Measurements from ENCODE around the gene TRIM13. TPM values are rescaled to one million over a fixed set of nuclear protein-coding genes. Genes with fewer than 3 reads are reported as not detected.

The TRIM13 gene
- total and polyA plus RNA-seq, 2 experiments from 2014 or later, result 18.1 to 24.0 TPM

- Histone ChIP-seq H3K79me2 (no peaks in the 10 kb centered on the region), H3K9me3 (ENCODE audit: low read depth) (no peaks in the 10 kb centered on the region), H3K4me2 (no peak overlapping the region), H3K9me2 (replicated peaks; ENCODE audit: insufficient read depth) (no peaks in the 10 kb centered on the region), H3K4me3 (no peak overlapping the region), H4K20me1 (ENCODE audit: insufficient read depth, poor library complexity, severe bottlenecking) (no peaks in the 10 kb centered on the region), H3K36me3 (replicated peaks; ENCODE audit: insufficient read depth, low read depth) (no peaks in the 10 kb centered on the region), H3K27me3 (no peaks in the 10 kb centered on the region), H3K27ac (no peak overlapping the region), H2AFZ (no peak overlapping the region), H3K4me1 (ENCODE audit: insufficient read depth) (peaks cover 4% of the 10 kb centered on the region)
- TF ChIP-seq EZH2phosphoT487 (IDR thresholded peaks at IDR 0.05; ENCODE audit: low read depth, severe bottlenecking, unreplicated experiment) (no peak), CTCF (IDR thresholded peaks at IDR 0.05; ENCODE audit: poor library complexity) (no peak), EZH2 (IDR thresholded peaks at IDR 0.05; ENCODE audit: borderline replicate concordance) (no peak)
- no peak for DNase-seq (ENCODE audit: low spot score)
- 75% methylated on average over 3 of the region's 3 CpGs for WGBS (ENCODE audit: low lambda C conversion rate, missing lambda C conversion rate)
Observed at GRCh38 chr13:49958321-49958720, 38.5 kb upstream of the TRIM13 start.

DNA sequence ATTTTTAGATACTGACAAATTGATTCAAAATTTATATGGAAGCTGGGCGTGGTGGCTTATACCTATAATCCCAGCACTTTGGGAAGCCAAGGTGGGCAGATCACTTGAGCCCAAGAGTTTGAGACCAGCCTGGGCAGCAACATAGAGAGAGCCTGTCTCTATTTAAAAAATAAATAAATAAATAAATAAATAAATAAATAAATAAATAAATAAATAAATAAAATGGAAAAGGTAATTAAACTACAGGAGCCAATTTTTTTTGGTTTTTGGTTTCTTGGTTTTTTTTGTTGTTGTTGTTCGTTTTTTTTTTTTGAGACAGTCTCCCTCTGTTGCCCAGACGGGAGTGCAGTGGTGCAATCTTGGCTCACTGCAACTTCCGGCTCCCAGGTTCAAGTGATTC is 29.4 kb upstream of the TRIM13 start:
- H2AFZ ChIP-seq, result no peak overlapping the region
- no peak overlapping the region for H3K4me2 ChIP-seq
- H3K4me1 ChIP-seq (ENCODE audit: insufficient read depth), result no peaks in the 10 kb centered on the region
- no peak overlapping the region for H3K27ac ChIP-seq
- DNase-seq (ENCODE audit: low spot score), result no peak
- no peaks in the 10 kb centered on the region for H3K36me3 ChIP-seq (replicated peaks; ENCODE audit: insufficient read depth, low read depth)
- H3K79me2 ChIP-seq, result no peaks in the 10 kb centered on the region
- no peaks in the 10 kb centered on the region for H3K27me3 ChIP-seq
- TF ChIP-seq CTCF (IDR thresholded peaks at IDR 0.05; ENCODE audit: poor library complexity), result no peak
- no peak for TF ChIP-seq EZH2 (IDR thresholded peaks at IDR 0.05; ENCODE audit: borderline replicate concordance)
- TF ChIP-seq EZH2phosphoT487 (IDR thresholded peaks at IDR 0.05; ENCODE audit: low read depth, severe bottlenecking, unreplicated experiment), result no peak
- no peak overlapping the region for H3K4me3 ChIP-seq
- H4K20me1 ChIP-seq (ENCODE audit: insufficient read depth, poor library complexity, severe bottlenecking), result no peaks in the 10 kb centered on the region
- WGBS (ENCODE audit: low lambda C conversion rate, missing lambda C conversion rate), result 98% methylated on average over 4 of the region's 4 CpGs
- no peaks in the 10 kb centered on the region for H3K9me3 ChIP-seq (ENCODE audit: low read depth)
- no peaks in the 10 kb centered on the region for H3K9me2 ChIP-seq (replicated peaks; ENCODE audit: insufficient read depth)

DNA sequence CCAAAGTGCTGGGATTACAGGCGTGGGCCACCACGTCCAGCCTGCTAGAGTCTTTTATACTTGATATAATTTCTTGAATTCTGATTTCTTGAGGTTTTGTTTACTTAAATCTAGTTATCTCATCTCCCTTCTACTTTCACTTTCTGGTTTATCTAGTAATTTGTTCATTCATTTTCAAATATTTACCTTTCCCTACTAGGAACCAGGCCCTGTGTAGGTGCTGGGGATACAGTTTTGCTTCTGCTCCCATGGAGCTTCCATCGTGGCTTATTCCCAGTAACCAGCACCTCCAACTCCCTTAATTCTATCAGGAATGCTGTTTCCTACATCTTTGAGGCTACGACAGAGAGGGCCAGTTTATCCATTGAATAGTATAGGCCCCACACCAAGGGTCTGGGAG is 24.1 kb upstream of the TRIM13 start:
- no peak overlapping the region for H3K4me3 ChIP-seq
- no peaks in the 10 kb centered on the region for H3K9me2 ChIP-seq (replicated peaks; ENCODE audit: insufficient read depth)
- no peaks in the 10 kb centered on the region for H3K9me3 ChIP-seq (ENCODE audit: low read depth)
- no peaks in the 10 kb centered on the region for H3K27me3 ChIP-seq
- no peaks in the 10 kb centered on the region for H3K4me1 ChIP-seq (ENCODE audit: insufficient read depth)
- no peak for TF ChIP-seq EZH2 (IDR thresholded peaks at IDR 0.05; ENCODE audit: borderline replicate concordance)
- no peak for TF ChIP-seq CTCF (IDR thresholded peaks at IDR 0.05; ENCODE audit: poor library complexity)
- TF ChIP-seq EZH2phosphoT487 (IDR thresholded peaks at IDR 0.05; ENCODE audit: low read depth, severe bottlenecking, unreplicated experiment), result no peak
- 84% methylated on average over 4 of the region's 4 CpGs for WGBS (ENCODE audit: low lambda C conversion rate, missing lambda C conversion rate)
- H3K36me3 ChIP-seq (replicated peaks; ENCODE audit: insufficient read depth, low read depth), result no peaks in the 10 kb centered on the region
- H3K27ac ChIP-seq, result no peak overlapping the region
- no peak for DNase-seq (ENCODE audit: low spot score)
- H3K4me2 ChIP-seq, result no peak overlapping the region
- no peak overlapping the region for H2AFZ ChIP-seq
- no peaks in the 10 kb centered on the region for H3K79me2 ChIP-seq
- H4K20me1 ChIP-seq (ENCODE audit: insufficient read depth, poor library complexity, severe bottlenecking), result no peaks in the 10 kb centered on the region

DNA sequence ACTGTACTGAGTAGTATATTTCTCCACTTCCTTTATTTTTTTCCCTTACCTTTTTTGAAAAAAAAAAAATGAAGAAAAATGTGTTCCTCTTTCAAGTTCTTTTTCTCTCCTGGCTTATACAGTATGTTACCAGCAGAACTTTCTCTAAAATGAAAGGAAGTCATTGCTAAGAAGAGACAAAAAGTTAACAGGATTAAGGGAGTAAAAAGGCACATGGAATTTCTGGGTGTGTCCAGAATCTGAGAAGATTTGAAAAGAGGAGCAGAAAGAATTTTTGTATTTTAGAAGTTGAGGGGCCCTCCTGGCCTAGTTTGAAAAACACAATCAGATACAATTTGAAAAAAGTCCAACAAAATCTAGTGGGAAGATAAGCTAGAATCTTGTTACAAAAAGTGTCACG is 21.0 kb upstream of the TRIM13 start:
- no peak for DNase-seq (ENCODE audit: low spot score)
- Histone ChIP-seq H2AFZ (no peak overlapping the region), H4K20me1 (ENCODE audit: insufficient read depth, poor library complexity, severe bottlenecking) (no peaks in the 10 kb centered on the region), H3K9me3 (ENCODE audit: low read depth) (no peaks in the 10 kb centered on the region), H3K27ac (no peak overlapping the region), H3K4me1 (ENCODE audit: insufficient read depth) (no peaks in the 10 kb centered on the region), H3K79me2 (no peaks in the 10 kb centered on the region), H3K4me3 (no peak overlapping the region), H3K9me2 (replicated peaks; ENCODE audit: insufficient read depth) (no peaks in the 10 kb centered on the region), H3K4me2 (no peak overlapping the region), H3K27me3 (no peaks in the 10 kb centered on the region), H3K36me3 (replicated peaks; ENCODE audit: insufficient read depth, low read depth) (no peaks in the 10 kb centered on the region)
- 90% methylated on average over 1 of the region's 1 CpG for WGBS (ENCODE audit: low lambda C conversion rate, missing lambda C conversion rate)
- TF ChIP-seq EZH2 (IDR thresholded peaks at IDR 0.05; ENCODE audit: borderline replicate concordance) (no peak), EZH2phosphoT487 (IDR thresholded peaks at IDR 0.05; ENCODE audit: low read depth, severe bottlenecking, unreplicated experiment) (no peak), CTCF (IDR thresholded peaks at IDR 0.05; ENCODE audit: poor library complexity) (no peak)
